ENCODE data around the gene TPPP3.

DNA sequence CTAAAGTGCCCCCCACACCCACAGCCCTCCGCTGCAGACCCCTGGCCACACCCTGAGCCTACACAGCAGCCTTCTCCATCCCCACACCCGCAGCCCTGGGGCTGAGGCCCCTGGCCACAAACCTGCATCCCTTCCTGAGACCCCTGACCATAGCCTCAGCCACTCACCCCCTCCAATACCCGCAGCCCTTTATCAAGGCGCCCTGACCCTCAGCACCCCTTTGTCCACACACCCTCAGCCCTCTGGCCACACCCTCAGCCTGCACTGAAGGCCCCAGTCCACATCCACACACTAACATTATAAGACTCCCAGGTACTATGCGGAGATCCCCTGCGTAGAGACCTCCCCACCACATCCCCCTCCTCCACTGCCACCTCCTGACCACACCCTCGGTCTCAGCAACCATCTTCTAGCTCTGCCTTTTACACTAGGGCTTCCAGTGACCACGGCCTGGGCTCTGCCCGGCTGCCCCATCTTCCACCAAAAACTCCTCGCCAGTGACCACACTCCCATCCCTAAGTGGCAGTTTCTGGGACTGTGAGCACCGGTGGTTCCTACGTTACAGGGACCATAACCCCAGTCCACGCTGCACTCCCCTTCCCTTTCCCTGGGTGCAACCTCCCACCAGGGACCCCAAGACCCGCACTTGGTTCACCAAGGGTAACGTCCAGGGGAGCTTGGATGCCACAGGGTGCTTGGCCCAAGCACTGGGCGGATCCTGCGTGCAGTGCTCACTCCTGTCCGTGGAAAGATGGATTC is 818 bp downstream of the TPPP3 start:
- no peak for TF ChIP-seq POLR2A (IDR thresholded peaks at IDR 0.05)
- TF ChIP-seq, protein P1, sequence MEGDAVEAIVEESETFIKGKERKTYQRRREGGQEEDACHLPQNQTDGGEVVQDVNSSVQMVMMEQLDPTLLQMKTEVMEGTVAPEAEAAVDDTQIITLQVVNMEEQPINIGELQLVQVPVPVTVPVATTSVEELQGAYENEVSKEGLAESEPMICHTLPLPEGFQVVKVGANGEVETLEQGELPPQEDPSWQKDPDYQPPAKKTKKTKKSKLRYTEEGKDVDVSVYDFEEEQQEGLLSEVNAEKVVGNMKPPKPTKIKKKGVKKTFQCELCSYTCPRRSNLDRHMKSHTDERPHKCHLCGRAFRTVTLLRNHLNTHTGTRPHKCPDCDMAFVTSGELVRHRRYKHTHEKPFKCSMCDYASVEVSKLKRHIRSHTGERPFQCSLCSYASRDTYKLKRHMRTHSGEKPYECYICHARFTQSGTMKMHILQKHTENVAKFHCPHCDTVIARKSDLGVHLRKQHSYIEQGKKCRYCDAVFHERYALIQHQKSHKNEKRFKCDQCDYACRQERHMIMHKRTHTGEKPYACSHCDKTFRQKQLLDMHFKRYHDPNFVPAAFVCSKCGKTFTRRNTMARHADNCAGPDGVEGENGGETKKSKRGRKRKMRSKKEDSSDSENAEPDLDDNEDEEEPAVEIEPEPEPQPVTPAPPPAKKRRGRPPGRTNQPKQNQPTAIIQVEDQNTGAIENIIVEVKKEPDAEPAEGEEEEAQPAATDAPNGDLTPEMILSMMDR (IDR thresholded peaks at IDR 0.05): no peak

Data from ovary (tissue), 3 donors.